AG09319 (cell line): ENCODE data around the gene ECI2.

ENCODE experiments used
- DNase-seq: peaks from one replicate; pipeline ENCODE4 v3.0.0-alpha.2; 2010; ENCODE audit warnings: low read depth; ENCODE audit errors: extremely low read depth
- CTCF ChIP-seq: IDR thresholded peaks from 2 replicates; pipeline ENCODE4 v1.5.1; 2011; ENCODE audit warnings: low read depth, mild to moderate bottlenecking, inconsistent platforms, low read length, moderate library complexity

Gene ECI2

DNA sequence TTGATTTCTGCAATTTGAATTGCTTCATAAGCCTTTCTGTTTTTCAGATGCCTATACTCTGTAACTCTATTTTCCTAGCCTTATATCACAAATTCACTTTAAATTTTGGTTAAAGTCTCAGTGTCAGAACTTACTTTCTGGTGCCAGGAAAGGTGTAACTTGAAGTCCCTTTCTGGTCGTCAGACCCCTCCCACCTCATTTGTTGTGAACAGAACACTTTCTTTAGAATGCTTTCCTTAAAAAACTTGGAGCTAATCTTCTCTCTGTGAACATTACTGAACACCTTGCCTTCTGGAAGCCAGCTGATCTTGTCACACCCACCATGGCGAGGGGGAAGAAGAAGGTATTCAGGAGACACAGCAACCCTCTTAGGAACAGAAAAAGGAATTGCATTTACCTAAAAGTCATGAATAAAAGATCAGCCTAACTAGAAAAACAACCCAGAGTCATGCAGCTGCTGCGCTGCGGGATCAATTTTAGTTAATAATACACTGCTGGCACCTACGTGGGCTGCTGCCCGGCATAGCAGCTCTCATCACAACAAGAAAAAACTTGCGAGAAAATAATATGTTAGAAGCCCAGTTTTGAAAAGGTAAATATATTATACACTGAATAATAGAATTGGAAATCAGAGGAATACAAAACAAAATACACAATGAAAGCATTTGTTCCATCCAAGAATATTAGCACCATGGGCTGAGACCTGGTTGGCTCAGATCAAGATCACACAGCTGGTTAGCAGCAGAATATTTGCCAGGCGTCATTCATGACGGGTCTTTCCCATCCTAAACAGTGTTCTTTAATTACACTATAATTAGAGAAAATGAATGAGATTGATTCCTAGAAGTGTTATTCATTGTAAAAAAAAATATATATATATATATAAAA, 50.7 kb downstream of the ECI2 start:
- no peak for TF ChIP-seq CTCF
- DNase-seq, result no peak

DNA sequence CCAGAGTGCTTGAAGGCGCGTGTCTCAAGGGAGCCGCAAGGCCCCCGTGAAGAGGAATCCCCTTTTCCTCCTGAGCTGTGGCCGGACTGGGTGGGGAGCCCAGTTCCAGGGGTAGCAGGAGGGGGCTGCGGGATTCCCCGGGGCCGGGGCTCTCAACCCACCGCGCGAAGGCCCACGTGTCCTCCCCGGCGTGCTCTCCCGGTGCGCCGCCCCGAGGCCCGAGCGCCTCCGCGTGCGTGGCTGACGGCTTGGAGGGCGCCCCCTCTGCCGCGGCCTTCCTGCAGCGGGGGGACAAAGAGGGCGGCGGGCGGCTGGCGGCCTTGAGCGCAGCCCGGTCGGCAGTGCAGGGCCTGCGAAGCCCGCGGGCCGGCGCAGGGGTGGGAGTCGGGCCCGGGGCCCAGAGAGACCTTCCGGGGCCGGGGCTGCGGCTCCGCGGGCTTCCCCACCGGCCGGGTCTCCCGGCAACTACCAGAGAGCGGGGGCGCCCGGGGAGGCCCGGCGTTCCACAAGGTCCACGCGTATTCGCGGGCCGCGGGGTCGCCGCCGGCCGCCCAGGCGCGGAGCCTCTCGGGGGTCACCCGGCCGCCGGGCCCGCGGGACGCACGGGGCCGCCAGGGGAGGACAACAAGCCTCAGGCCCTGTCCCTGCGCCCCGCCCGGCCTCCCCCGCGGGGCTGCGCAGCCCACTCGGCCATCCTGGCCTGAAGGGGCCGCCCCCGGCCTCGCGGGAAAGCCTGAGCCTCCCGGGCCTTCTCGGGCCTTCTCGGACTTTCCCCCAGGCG, 56.5 kb downstream of the ECI2 start, which contains the start of gene FAM217A:
Gene FAM217A (minus strand): TSS at position 447 of the 781 bp plus-strand sequence. CDS start 1,723 bp downstream, outside the sequence.
- no peak for DNase-seq
- no peak for TF ChIP-seq CTCF

DNA sequence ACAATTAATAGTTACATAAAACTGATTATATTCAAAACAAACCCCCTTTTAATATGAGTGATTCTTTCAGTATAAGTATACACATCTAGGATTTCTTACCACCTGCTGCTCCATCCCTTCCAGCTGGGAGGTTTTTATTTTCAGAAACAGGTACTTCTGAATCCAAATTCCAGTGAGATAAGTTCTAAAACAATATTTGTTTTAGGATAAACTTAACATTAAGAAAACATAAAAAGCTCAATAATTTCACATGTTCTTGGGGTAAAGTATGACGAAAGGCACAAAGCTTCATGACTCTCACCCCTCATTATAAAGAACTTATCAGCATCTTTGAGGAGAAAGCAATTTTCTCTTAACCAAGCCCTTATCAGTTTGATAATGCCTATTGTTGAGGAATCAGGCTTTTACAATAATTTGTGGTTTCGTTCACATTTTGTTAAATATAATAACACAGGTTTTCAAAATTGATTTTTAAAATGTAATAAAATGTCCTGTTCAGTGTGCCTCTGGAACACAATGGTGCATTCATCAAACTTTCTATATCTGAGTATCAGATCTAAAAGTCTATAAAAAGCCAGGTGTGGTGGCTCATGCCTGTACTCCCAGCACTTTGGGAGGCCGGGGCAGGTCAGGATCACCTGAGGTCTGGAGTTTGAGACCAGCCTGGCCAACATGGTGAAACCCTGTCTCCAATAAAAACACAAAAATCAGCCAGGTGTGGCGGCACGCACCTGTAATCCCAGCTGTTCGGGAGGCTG, 60.7 kb downstream of the ECI2 start:
- TF ChIP-seq CTCF, result no peak
- no peak for DNase-seq

GRCh38 chr6:4071330-4071729, 64.0 kb downstream of the ECI2 start:
- DNase-seq, result no peak
- TF ChIP-seq CTCF, result no peak

DNA sequence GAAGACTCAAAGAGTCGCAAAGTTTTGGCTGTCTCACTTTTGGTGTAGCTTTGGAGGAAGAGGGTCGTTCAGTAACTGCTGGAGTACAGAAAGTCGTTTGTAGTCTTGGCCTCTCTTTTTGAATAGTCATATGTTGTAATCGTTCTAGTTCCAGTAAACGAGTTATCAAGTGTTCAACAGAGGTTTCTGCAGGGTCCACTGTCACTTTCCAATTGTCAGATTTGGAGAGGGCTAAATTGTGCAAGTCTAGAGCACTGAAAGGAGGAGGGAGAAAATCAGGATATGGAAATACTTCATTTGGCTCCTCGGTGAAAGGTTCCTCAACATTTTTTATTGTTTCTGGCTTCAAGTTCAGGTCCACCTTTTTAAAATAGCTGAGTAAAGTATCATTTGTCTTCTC, 66.2 kb downstream of the ECI2 start:
- DNase-seq, result no peak
- TF ChIP-seq CTCF, result no peak

GRCh38 chr6:4067673-4068072, 67.7 kb downstream of the ECI2 start:
- no peak for TF ChIP-seq CTCF
- no peak for DNase-seq
